HG03025 (cell line): ENCODE data around the gene COASY.
A peak's percentile ranks its signal among the peaks of the same experiment; 100 is the strongest.

Experiments
- ATAC-seq: cut with Tn5 transposase; IDR thresholded peaks from one replicate; pipeline ENCODE4 v1.9.1; 2021; ENCODE audit warnings: mild to moderate bottlenecking, moderate library complexity; ENCODE audit not compliant: unreplicated experiment, low FRiP score

The COASY gene

GRCh38 chr17:42571435-42572225 lies 9.7 kb downstream of the COASY start:
- ATAC-seq: no peak

- no peak for ATAC-seq
Observed at GRCh38 chr17:42573095-42573494, 11.1 kb downstream of the COASY start.

GRCh38 chr17:42574463-42574862 lies 12.5 kb downstream of the COASY start:
- ATAC-seq: no peak

GRCh38 chr17:42577140-42577531 lies 15.2 kb downstream of the COASY start:
- no peak for ATAC-seq

- peak; percentile 52 for ATAC-seq
Observed at GRCh38 chr17:42577532-42578281, 15.8 kb downstream of the COASY start, which contains the start of gene PSMC3IP. Gene PSMC3IP, minus strand, starts transcription at chr17:42577729. Its CDS starts 43 bp downstream, at chr17:42577686.

- ATAC-seq: peak; percentile 44
Observed at GRCh38 chr17:42578282-42578869, 16.4 kb downstream of the COASY start.

- ATAC-seq: no peak
Observed at GRCh38 chr17:42579794-42580551, 18.0 kb downstream of the COASY start.

- ATAC-seq: no peak
Observed at GRCh38 chr17:42581744-42582270, 19.9 kb downstream of the COASY start.

- no peak for ATAC-seq
Observed at GRCh38 chr17:42584880-42585279, 22.9 kb downstream of the COASY start.

GRCh38 chr17:42585353-42585752 lies 23.4 kb downstream of the COASY start:
- no peak for ATAC-seq

- ATAC-seq: no peak
Observed at GRCh38 chr17:42586514-42587230, 24.7 kb downstream of the COASY start.

- ATAC-seq: no peak
Observed at GRCh38 chr17:42590886-42591285, 28.9 kb downstream of the COASY start.

- ATAC-seq: no peak
Observed at GRCh38 chr17:42591411-42591810, 29.5 kb downstream of the COASY start.

- ATAC-seq: no peak
Observed at GRCh38 chr17:42596386-42596785, 34.4 kb downstream of the COASY start.

- ATAC-seq: no peak
Observed at GRCh38 chr17:42598905-42599304, 37.0 kb downstream of the COASY start.

GRCh38 chr17:42603318-42603717 lies 41.4 kb downstream of the COASY start:
- no peak for ATAC-seq

- no peak for ATAC-seq
Observed at GRCh38 chr17:42607769-42608168, 45.8 kb downstream of the COASY start.

GRCh38 chr17:42608305-42609181 lies 46.6 kb downstream of the COASY start:
- peak; percentile 32 for ATAC-seq
